Suprapubic skin (tissue), 4 donors: ENCODE measurements around the gene CGB2. TPM values are rescaled to one million over a fixed set of nuclear protein-coding genes. Genes with fewer than 3 reads are reported as not detected.
"Not testable (repeated sequence)": the region's sequence is repeated elsewhere in the genome, so short reads cannot be mapped to it uniquely, and the experiment has no call there.

Experiments used
- DNase-seq, 2 donors: peaks; one replicate each; pipeline ENCODE4 v3.0.0-alpha.2; 2019; ENCODE audit warnings: low spot score in 2 of 2
- H3K27ac ChIP-seq: fragments of 200-600 bp; sonication (generic); one replicate; pipeline ENCODE4 v1.5.1; 2019
- H3K27me3 ChIP-seq: fragments of 200-600 bp; sonication (generic); one replicate; pipeline ENCODE4 v1.5.1; 2019
- H3K36me3 ChIP-seq: fragments of 200-600 bp; sonication (generic); one replicate; pipeline ENCODE4 v1.5.1; 2019
- H3K4me1 ChIP-seq: fragments of 200-600 bp; sonication (generic); one replicate; pipeline ENCODE4 v1.5.1; 2019
- H3K4me3 ChIP-seq: fragments of 200-600 bp; sonication (generic); one replicate; pipeline ENCODE4 v1.5.1; 2019; ENCODE audit warnings: mild to moderate bottlenecking
- H3K9me3 ChIP-seq: fragments of 200-600 bp; sonication (generic); one replicate; pipeline ENCODE4 v1.5.1; 2019
- EP300 ChIP-seq: sonication (generic); formaldehyde crosslinking; IDR thresholded peaks from one replicate; pipeline ENCODE4 v1.6.1; 2017; ENCODE audit warnings: antibody characterized with exemption
- POLR2A ChIP-seq, 2 donors: fragments of 450-650 bp; IDR thresholded peaks; one replicate each; pipeline ENCODE4 v1.6.1; 2017; ENCODE audit warnings: antibody characterized with exemption in 2 of 2, mild to moderate bottlenecking in 2 of 2, moderate library complexity in 2 of 2
- POLR2AphosphoS5 ChIP-seq, 3 donors: sonication (generic); formaldehyde crosslinking; IDR thresholded peaks; one replicate each; pipeline ENCODE4 v1.6.1; 2017; ENCODE audit warnings: antibody characterized with exemption in 3 of 3
- WGBS: methylation state at CpG from one replicate; pipeline ENCODE4 v1.1.5; 2018; 5-methylcytosine and 5-hydroxymethylcytosine counted together
- total RNA-seq, 4 donors: library from RNA; depleted of rRNA; stranded (reverse); fragments of >200 nt; gene quantifications; one replicate each; pipeline ENCODE4 v1.1.0, GENCODE V29; 2016
- TF ChIP-seq, protein P1 (sequence below), 2 donors: fragments of 200-600 bp in 1 of 2; fragments of 450-650 bp in 1 of 2; sonication (generic) in 1 of 2; IDR thresholded peaks; one replicate each; pipeline ENCODE4 v1.5.1; 2016 to 2019; ENCODE audit warnings: antibody characterized with exemption in 2 of 2, mild to moderate bottlenecking in 1 of 2, moderate library complexity in 1 of 2

Gene CGB2
- not detected for total RNA-seq

GRCh38 chr19:49031642-49032301 is at the start of gene CGB2:
CGB2 (plus strand) TSS chr19:49031890; CDS start chr19:49032096, 206 bp downstream.
- WGBS: 13% methylated on average over 24 of the region's 28 CpGs
- H3K27me3 ChIP-seq, H3K36me3 ChIP-seq, H3K9me3 ChIP-seq, H3K4me3 ChIP-seq, H3K27ac ChIP-seq, DNase-seq, H3K4me1 ChIP-seq: not testable (repeated sequence)
- TF ChIP-seq, protein P1, sequence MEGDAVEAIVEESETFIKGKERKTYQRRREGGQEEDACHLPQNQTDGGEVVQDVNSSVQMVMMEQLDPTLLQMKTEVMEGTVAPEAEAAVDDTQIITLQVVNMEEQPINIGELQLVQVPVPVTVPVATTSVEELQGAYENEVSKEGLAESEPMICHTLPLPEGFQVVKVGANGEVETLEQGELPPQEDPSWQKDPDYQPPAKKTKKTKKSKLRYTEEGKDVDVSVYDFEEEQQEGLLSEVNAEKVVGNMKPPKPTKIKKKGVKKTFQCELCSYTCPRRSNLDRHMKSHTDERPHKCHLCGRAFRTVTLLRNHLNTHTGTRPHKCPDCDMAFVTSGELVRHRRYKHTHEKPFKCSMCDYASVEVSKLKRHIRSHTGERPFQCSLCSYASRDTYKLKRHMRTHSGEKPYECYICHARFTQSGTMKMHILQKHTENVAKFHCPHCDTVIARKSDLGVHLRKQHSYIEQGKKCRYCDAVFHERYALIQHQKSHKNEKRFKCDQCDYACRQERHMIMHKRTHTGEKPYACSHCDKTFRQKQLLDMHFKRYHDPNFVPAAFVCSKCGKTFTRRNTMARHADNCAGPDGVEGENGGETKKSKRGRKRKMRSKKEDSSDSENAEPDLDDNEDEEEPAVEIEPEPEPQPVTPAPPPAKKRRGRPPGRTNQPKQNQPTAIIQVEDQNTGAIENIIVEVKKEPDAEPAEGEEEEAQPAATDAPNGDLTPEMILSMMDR (IDR thresholded peaks at IDR 0.05): peak in 1 of 2 donors; percentile 39

DNA sequence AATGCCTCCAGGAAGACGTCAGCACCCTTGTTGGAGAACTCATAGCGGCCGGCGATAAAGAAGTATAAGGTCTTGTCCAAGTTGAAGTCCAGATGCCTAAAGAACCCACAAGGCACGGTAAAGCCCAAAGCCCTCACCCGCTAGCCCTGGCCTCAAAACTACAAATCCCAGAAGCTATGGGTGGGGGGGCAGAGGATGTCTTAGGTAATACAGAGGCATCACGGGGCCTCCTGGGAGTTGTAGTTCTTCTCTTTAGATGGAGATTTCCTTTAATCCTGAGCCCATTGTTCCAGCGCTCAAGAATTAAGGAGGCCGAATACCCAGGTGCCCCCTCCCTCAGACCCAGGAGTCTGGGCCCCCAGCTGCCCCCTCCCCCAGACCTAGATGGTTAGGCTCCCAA is 49.4 kb upstream of the CGB2 start:
- TF ChIP-seq EP300 (no peak), POLR2A (IDR thresholded peaks at IDR 0.05) (no peak), POLR2AphosphoS5 (IDR thresholded peaks at IDR 0.05) (no peak)
- TF ChIP-seq, protein P1 (IDR thresholded peaks at IDR 0.05): no peak
- no peaks in the 10 kb centered on the region for H3K9me3 ChIP-seq
- H3K4me1 ChIP-seq: peaks cover 16% of the 10 kb centered on the region
- peaks cover 77% of the 10 kb centered on the region for H3K36me3 ChIP-seq
- H3K4me3 ChIP-seq: no peak overlapping the region
- no peak for DNase-seq
- no peak overlapping the region for H3K27ac ChIP-seq
- WGBS: 97% methylated on average over 6 of the region's 9 CpGs
- H3K27me3 ChIP-seq: no peaks in the 10 kb centered on the region

GRCh38 chr19:48985711-48986110 is 46.0 kb upstream of the CGB2 start:
- DNase-seq: no peak
- no peak for TF ChIP-seq POLR2A (IDR thresholded peaks at IDR 0.05)
- TF ChIP-seq EP300: no peak
- no peak for TF ChIP-seq POLR2AphosphoS5 (IDR thresholded peaks at IDR 0.05)
- TF ChIP-seq, protein P1 (IDR thresholded peaks at IDR 0.05): no peak
- Histone ChIP-seq H3K9me3 (no peaks in the 10 kb centered on the region), H3K27me3 (no peaks in the 10 kb centered on the region), H3K4me3 (no peak overlapping the region), H3K4me1 (peaks cover 10% of the 10 kb centered on the region), H3K27ac (no peak overlapping the region), H3K36me3 (peaks cover 77% of the 10 kb centered on the region)
- WGBS: 100% methylated on average over 2 of the region's 13 CpGs

DNA sequence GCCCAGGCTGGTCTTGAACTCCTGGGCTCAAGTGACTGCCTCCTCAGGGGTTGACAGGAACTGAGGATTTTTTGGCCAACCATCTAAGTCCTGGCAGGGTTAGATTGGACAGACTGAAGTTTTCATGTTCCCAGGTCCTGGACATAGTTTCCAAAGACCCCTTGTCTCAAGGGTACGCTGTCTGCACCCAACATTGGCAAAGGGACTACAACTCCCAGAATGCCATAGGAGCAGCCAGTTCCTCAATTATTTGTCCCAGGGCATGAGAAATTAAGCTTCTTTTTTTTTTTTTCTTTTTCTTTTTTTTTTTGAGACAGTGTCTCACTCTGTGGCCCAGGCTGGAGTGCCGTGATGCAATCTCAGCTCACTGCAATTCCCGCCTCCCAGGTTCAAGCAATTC is 45.5 kb upstream of the CGB2 start:
- H3K9me3 ChIP-seq: no peaks in the 10 kb centered on the region
- peaks cover 15% of the 10 kb centered on the region for H3K4me1 ChIP-seq
- H3K4me3 ChIP-seq: no peak overlapping the region
- WGBS: 97% methylated on average over 3 of the region's 3 CpGs
- H3K36me3 ChIP-seq: peaks cover 72% of the 10 kb centered on the region
- H3K27ac ChIP-seq: no peak overlapping the region
- no peaks in the 10 kb centered on the region for H3K27me3 ChIP-seq
- DNase-seq: no peak
- no peak for TF ChIP-seq EP300
- no peak for TF ChIP-seq POLR2AphosphoS5 (IDR thresholded peaks at IDR 0.05)
- no peak for TF ChIP-seq POLR2A (IDR thresholded peaks at IDR 0.05)
- TF ChIP-seq, protein P1 (IDR thresholded peaks at IDR 0.05): no peak

- TF ChIP-seq POLR2A (IDR thresholded peaks at IDR 0.05) (no peak), EP300 (no peak), POLR2AphosphoS5 (IDR thresholded peaks at IDR 0.05) (no peak)
- TF ChIP-seq, protein P1 (IDR thresholded peaks at IDR 0.05): no peak
- no peaks in the 10 kb centered on the region for H3K27me3 ChIP-seq
- H3K4me3 ChIP-seq: no peak overlapping the region
- no peaks in the 10 kb centered on the region for H3K9me3 ChIP-seq
- H3K4me1 ChIP-seq: peaks cover 27% of the 10 kb centered on the region
- WGBS: 91% methylated on average over 3 of the region's 7 CpGs
- peaks cover 60% of the 10 kb centered on the region for H3K36me3 ChIP-seq
- H3K27ac ChIP-seq: no peak overlapping the region
- no peak for DNase-seq
Measured at GRCh38 chr19:48987323-48987722, 44.4 kb upstream of the CGB2 start.
